Dermis microvascular lymphatic vessel endothelial cell (primary cell): Measurements from ENCODE around the gene CUL3. TPM values are rescaled to one million over a fixed set of nuclear protein-coding genes. Genes with fewer than 3 reads are reported as not detected.

Experiments
- DNase-seq, 2 donors: peaks; one replicate each; pipeline versions ENCODE4 v3.0.0 to v3.0.0-alpha.2; 2010; ENCODE audit warnings: low read depth in 2 of 2
- total RNA-seq: library from RNA; depleted of rRNA; stranded (reverse); fragments of >200 nt; gene quantifications from 2 replicates; pipeline ENCODE4 v1.2.1, GENCODE V29; 2014

Gene CUL3
- total RNA-seq, 1 donor from 2014 or later, result 39.7 TPM

GRCh38 chr2:224427471-224427870 lies 157.7 kb downstream of the CUL3 start:
- DNase-seq, result no peak

GRCh38 chr2:224426656-224427055 lies 158.5 kb downstream of the CUL3 start:
- DNase-seq, result no peak

GRCh38 chr2:224421065-224421464 lies 164.1 kb downstream of the CUL3 start:
- DNase-seq, result no peak

Other genes with a start within 250 kb of the CUL3 start
- 26.6 and 48.8 TPM in 2 replicates for gene FAM124B, start 183.3 kb downstream of the CUL3 start, total RNA-seq
- not detected in 2 replicates for gene CCDC195, start 131.0 kb upstream of the CUL3 start, total RNA-seq